HS-5 (cell line): ENCODE results near the gene CSF2RB.

Source experiments
- DNase-seq: peaks from one replicate; pipeline ENCODE4 v3.0.0-alpha.2; 2012; ENCODE audit warnings: low read depth

Gene CSF2RB

DNA sequence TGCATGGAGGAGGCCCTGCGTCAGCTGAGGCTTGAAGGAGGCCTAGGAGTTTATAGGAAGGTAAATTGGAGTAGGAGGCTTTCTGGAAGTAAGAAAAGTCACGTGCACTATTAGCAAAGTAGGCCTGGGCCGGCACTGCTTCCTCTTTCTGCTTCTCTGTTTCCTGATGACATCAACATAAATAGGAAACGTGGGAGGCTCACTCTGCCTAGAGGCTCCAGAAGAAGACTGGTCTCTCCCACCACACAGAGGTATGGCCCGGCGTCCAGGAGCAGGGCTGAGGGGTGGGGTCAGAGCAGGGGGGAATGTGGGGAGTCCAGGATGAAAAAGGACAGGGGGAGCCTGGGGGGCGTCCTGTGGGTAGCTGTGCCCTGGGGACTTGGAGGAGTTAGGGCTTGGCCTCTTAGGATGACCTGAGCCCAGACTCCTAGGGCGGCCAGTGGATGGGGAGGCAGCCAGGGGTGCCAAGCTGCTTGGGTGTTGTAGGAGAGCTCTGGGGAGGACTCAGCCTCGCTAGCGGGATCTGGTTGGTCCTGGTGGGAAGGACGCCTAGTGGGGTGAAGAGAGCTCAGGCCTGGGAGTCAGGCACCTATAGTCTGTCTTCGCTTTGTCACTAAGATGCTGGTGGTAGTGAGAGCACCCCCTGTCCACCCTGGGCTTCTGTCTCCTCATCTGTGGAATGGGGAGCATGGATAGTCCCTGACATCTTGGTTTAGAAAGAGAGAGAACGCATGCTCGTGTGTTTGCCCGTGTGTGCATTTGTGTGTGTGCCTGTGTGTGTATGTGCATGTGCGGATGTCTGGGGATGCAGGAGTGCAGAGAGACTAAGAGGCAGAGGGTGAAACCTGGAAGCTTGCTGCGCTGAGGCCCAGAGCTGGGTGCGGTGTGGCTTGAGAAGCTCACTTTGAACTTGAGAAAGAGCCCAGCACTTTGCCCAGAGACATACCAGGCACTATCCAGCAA, at the start of gene CSF2RB:
CSF2RB (plus strand) TSS at position 202 of the 963 bp plus-strand sequence. CDS start 8,580 bp downstream, outside the sequence.
- DNase-seq, result no peak

DNA sequence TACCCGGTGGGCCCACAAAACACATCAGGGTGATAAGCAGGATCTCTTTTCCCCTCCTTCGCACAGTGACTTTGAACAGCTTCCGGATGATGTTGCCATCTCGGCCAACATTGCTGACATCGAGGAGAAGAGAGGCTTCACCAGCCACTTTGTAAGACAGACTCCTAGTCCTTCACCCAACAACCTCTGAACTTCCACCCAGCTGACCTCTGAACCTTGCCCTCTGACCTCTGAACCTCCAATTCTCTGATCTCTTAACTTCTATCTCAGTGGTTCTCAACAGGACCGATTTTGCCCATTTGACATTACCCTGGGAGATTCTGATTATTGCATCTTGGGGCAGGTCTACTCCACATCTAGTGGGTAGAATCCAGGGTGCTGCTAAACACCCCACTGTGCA, 49.4 kb upstream of the CSF2RB start:
- DNase-seq, result no peak

DNA sequence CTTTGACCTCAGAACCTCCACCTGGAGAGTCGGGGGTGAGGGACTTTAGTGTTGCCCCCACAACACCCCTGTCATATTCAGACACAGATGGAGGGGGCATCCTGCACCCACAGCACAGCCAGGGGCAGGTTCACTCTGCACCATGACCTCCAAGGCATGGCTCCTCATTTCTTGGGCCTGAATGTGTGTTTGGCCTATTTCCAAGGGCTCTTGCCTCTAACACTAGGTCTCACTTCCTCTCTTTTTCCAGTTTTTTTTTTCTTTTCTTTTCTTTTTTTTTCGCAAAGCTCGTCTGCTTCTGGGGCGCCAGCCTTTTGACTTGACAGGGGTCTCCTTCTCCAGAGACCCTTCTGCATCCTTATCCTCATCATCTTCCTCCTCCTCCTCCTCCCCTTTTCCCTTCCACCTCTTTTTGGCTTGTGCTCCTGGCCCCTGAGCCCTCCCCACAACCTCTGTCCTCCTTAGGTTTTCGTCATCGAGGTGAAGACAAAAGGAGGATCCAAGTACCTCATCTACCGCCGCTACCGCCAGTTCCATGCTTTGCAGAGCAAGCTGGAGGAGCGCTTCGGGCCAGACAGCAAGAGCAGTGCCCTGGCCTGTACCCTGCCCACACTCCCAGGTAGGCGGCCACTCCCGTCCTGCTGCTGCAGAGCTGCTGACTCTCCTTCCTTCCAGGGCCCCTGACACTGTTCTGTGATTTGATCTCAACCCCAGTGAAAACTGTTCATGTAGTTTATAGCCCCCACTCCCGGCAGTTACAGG, 48.8 kb upstream of the CSF2RB start:
- no peak for DNase-seq

DNA sequence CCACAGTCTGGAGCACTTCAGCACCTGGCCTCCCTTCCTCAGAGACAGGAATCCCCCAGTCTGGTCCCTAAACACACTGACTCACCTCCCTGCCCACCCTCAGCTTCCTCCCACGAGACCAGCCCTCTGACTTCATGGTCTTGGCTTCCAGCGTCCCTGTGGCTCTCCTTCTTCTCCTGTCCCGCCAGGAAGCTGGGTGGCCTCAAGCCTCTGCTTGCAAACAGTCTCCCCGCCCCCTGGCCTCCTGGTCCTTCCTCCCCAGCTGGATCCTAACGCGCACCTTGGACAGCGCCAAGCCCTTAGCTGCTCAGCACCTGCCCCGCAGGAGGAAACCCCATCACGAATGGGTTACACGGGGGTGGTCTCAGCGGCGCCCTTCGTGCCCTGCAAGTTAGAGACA, 48.1 kb upstream of the CSF2RB start:
- no peak for DNase-seq

DNA sequence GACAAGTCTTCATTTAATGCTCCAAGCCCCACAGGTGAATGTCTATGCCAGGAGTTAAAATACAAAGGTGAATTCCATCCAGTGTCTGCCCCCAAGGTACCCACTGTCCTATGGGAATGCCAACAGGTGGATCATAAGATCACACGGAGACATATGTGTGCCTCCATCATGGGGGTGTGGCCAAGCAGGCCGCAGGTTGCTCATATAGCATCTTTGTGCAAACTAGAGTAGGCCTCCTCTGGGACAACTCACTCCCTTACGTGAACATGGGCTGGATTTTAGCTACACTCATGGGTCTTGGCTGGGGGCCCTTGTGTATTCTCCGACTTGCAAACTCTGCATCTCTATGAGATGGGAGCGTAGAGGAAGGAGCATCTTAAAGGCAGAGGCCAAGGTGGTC, 45.7 kb upstream of the CSF2RB start:
- no peak for DNase-seq

DNA sequence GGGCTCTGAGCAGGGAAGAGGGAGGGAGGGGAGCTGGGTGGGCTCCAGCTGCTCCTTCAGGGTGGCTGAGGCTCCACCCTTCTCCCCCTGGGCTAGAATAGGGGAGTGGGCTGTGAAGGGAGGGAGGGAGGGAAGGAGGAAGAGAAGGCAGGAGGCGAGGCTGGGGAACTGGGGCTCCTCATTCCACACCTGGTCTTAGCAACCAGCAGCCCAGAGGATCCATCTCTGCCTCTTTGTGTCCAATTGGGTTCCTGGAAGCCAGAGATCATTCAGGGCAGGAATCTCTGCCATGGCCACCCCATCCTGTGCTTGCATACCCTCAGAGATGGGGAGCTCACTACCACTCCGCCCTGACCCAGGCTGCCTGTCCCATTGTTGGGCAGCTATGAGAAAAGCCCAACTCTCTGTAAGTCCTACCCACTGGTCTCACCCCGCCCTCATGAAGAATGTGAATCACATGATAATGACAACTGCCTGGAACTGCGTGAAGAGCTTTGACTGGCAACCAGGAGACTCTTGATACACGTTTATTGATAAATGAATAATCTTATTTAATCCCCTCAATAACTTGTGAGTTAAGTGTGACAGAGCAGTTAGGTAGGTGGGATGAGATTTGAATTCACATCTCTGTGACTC, 44.8 kb upstream of the CSF2RB start:
- no peak for DNase-seq

DNA sequence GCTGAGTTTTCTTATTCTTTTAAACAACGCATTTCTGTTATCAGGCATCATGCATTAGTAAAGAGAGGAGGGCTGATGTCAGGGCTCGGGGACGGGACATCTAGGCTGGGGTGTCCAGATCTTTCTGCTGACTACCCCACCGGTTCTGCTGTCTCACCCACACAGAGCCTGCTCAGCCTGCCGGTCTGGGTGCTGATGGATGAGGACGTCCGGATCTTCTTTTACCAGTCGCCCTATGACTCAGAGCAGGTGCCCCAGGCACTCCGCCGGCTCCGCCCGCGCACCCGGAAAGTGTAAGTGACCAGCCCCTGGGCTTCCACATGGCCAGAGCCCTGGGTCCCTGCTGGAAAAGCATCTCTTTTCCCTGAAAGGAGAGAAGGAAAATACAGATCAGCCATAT, 43.2 kb upstream of the CSF2RB start:
- no peak for DNase-seq

DNA sequence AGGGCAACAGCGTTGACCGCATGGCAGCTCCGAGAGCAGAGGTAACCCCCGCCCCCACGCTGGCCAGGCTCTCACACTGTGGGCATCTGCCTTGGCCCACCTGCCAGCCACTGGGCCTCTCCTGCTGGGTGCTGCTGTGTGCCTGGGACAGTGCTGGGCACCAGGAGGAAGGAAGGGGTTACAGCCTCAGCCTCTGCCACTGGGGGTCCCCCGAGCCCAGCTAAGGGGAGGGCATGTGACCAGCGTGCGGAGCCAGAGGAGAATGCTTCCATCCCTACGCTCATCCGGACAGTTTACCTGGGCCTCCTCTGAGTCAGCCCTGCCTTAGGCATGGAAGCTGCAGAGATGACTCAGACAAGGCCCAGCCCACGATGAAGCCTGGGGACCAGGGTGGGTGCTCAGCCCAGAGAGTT, 41.8 kb upstream of the CSF2RB start:
- no peak for DNase-seq

DNA sequence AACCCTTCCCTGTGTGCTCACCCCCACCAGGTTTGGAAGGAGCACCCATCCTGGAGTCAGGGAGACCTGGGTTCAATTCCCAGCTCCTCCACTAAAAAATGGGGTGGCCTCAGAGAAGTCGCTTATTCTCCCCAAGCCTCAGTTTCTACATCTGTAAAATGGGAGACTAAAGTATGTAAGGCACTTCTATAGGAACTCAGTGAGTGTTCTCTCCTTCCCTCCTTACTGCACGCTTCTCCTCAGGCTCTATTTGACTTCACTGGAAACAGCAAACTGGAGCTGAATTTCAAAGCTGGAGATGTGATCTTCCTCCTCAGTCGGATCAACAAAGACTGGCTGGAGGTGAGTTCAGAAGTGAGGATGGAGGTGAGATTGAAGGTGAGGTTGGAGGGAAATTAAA, 41.3 kb upstream of the CSF2RB start:
- no peak for DNase-seq

DNA sequence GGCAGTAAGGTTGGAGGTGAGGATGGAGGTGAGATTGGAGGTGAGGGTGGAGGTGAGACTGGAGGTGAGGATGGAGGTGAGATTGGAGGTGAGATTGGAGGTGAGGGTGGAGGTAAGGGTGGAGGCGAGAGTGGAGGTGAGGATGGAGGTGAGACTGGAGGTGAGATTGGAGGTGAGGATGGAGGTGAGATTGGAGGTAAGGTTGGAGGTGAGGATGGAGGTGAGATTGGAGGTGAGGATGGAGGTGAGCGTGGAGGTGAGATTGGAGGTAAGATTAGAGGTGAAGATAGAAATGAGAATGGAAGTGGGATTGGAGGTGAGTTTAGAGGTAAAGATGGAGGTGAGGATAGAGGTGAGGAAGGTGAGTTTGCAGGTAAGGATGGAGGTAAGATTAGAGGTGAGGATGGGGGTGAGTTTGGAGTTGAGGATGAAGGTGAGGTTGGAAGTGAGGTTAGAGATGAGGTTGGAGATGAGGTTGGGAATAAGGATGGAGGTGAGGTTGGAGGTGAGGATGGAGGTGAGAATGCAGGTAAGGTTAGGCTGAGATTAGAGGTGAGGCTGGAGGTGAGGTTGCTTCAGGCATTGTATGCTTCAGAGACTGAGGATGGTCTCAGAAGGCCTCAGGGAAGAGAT, 40.4 kb upstream of the CSF2RB start:
- no peak for DNase-seq

DNA sequence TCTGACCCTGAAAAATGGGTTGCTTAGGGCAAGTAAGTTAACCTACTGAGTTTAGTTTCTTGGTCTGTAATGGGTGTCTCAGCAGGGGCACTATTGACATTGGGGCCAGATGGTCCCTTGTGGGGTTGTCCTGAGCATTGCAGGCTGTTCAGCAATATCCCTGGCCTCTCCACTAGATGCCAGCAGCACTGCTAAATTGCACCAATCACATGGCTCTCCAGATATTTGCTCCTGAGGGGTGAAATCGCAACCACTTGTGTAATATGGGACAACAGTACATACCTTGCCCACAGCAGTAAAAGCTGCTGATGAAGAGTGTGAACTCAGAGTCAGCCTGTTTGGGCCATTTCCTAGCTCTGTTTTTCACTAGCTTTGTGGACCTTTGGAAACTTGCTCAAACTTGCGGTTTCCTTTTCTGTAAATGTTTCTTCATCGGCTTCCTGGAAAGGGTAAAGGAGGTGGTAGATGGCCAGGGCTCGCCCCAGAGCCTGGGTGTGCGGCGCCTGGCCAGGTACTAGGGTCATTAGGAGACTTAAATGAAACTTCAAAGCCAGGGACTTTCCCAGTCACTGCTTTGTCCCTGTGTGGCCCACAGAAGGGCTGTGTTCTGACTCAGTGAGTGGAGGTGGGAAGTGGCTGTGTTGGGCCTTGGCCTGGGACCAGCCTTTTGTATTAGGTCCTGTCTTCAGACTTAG, 39.7 kb upstream of the CSF2RB start:
- no peak for DNase-seq

DNA sequence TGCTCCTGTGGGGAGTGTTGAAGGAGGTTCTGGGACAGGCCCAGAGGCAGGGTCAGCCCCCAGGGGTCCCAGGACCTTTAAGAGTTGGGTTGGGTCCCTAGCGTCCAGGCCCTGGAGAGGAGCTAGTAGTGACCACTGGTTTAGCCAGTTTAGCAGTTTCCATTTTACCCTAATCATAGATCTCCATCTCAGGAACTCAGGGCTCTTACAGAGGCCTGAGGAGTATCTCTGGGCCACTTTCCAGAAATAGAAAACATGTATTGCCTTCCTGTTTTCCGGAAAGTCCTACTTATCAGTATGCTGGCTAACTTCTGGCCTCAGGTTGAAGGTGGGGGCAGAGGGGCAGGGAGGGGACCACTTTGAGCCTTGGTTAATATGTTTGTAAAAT, 39.1 kb upstream of the CSF2RB start:
- no peak for DNase-seq

DNA sequence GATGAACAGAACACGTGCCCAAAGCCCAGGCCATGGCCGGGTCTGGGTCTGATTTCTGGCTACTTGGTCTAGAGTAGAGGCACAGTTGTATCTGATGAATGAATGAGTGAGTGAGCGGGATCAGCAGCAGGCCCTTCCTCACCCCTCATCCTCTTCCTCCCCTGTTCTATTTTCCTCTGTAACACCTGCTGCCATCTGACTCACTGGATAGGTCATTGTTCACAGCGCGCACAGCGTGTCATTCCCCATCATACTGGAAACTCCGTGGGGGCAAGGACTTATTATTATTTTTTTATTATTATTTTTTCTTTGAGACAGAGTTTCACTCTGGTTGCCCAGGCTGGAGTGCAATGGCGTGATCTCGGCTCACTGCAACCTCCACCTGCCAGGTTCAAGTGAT, 38.7 kb upstream of the CSF2RB start:
- DNase-seq, result no peak

DNA sequence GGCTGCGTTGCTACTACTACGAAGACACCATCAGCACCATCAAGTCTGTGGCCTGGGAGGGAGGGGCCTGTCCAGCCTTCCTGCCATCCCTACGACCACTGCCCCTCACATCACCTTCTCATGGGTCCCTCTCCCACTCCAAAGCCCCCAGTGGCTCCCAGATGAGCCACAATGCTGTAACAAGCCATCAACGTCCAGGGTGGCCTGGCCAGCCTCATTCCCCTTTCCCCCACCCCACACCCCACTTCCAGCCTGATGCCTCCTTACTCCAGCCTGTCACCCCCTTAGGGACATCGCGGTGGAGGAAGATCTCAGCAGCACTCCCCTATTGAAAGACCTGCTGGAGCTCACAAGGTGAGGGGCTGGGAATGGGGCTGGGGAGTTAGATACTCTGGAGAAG, 37.7 kb upstream of the CSF2RB start:
- no peak for DNase-seq

DNA sequence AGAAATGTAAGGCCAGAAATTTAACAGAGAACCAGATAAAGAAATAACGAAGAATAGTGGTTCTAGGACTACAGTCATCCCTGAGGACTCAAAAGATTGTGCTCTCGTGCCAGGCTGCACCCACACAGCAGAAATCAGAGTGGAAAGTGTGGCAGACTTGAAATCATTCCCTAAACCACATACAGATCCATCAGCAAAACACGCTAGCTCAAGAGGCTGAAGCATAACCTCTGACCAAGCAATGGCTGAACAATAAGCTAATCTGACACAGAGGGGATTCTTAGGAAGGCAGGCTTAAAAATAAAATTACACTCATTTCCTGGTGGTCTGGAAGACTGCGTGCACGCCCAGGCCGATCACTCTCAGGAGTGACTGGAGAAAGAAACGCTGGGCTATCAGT, 33.7 kb upstream of the CSF2RB start:
- no peak for DNase-seq

DNA sequence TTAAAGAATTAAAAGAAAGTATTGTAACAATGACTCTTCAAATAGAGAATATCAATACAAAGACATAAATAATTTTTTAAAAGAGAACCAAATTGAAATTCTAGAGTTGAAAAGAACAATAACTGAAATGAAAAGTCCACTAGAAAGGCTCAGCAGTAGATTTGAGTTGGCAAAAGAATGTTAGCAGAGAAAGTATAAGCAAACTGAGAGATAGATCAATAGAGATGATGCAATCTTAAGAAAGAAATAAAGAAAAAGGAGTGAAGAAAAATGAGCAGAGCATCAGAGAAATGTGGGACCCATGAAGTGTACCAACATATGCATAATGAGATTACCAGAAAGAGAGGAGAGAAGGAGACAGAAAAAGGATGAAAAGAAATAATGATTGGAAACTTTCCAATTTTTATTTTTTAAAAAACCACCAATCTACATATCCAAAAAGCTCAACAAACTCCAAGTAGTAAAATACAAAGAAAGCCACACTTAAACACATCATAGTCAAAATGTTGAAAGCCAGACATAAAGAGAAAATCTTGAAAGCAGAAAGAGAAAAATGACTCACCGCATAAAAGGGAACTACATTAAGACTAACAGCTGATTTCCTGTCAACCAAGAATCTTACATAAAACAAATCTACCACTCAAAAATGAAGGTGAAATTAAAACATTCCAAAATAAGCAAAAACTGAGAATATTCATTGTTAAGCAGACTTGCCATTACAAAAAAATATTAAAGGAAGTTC, 31.8 kb upstream of the CSF2RB start:
- DNase-seq, result no peak

DNA sequence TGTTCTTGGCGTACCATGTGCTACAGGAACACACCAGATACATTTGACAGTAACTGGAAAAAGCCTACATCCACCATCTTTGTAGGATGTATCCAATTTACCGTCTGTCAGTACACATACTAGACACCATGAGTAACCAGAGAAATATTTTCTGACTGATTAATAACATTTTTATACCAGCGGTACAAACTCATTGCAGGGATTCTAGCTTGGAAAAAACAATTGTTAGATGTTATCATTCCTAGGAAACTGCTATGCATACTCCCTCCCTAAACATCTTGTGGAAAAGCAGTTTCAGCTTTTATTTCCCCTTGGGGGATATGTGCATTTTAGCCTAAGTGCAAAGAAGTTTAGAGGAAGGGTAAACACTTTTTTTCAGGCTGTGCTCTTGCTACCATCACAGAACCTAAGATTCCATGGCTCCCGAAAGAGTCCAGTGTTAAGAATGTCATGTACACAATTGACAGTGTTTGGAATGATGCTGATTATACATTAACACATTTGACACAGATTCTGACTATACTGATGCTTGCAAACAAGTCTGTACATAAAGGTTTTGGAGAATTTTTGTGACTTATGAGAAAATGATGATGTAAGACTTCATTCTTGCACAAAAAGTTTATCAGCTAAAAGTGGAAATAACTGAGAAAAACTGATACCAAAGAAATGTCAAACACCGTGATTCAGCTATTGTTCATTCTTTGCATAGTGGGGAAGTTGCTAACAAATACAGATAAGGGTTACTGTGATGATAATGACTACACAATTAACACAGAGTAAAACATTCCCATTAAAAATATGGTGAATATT, 28.9 kb upstream of the CSF2RB start:
- no peak for DNase-seq

DNA sequence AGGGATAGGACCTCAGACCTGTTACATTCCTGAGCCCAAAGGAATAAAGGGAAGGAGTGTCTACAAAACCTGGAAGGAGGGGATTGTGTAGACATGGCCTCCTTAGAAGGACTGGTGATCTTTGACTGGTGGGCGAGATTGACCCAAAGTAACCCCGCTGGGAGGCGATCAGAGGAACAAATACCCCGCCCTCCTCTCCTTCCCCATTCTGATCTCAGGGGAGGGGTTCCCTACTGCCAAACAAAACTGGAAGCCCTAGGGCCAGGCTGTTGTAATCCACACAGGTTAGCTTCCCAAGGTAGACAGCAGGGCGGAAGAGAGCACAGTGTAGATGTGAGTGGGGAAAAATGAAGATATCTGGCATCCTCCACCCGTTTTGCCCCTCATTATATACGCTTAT, 28.0 kb upstream of the CSF2RB start:
- DNase-seq, result no peak

DNA sequence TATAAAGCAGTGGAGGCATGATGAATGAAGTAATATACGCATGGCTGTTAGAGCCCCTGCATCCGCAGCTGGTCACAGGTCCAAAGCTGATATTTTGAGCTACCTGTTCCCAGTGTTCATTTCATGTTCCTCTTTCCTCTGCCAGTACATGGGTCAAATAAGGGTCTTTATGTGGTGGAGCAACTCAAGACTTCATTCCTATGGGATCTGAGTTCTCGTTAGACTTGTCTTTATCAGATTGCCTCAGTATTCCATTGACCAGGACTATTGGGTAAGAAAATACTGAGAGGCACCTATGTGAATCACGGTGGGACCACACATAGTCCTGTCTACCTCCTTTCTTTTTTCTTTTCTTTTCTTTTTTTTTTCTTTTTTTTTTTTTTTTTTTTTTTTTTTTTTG, 27.4 kb upstream of the CSF2RB start:
- DNase-seq, result no peak

DNA sequence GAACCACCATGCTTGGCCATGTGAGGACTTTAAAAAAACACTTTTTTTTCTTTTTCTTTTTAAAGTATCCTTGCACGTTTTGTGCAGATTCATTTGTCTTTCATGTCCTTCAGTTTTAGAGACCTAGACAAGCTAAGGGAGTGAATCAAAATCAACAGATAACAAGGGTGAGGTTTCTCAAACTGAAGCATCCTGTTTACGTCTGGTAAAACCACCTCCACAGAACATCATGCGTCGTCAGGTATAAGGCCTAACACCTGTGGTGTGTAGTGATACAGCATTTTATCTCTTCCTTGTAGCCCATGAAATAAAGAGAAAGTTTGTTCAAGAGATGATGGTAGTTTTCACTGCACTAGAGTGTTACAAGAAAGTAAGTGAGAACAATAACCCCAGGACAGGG, 26.3 kb upstream of the CSF2RB start:
- DNase-seq, result no peak
